Measurements from ENCODE around the gene YWHAB. TPM values are rescaled to one million over a fixed set of nuclear protein-coding genes. Genes with fewer than 3 reads are reported as not detected.

YWHAB gene
- total and polyA plus RNA-seq, 11 donors, result 32.2 to 160 (median 120) TPM

DNA sequence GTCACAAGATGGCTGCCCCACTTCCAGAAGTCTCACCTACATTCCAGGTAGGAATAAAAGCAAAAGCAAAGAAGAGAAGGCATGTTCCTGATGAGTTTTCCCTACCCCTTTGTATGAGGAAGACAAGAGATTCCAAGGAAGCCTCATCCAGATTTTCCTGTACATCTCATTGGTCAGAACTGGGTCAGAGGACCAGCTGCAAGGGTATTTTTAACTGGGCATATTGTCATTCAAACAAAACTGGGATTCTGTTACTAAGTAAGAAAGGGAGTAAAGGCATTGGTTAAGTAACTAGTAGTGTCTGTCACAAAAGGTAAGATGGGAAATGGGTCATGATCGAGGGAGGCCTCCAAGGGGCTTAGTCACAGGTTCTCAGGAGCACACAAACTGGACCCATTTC, 47.0 kb upstream of the YWHAB start:
- intact Hi-C loops (cut with DNase I), result no loop called here
- WGBS, 4 donors, result 85 to 93% (median 90%) methylated on average over 1 of the region's 1 CpG
- DNase-seq (no peak), ATAC-seq (no peak)
- TF ChIP-seq, protein P1, sequence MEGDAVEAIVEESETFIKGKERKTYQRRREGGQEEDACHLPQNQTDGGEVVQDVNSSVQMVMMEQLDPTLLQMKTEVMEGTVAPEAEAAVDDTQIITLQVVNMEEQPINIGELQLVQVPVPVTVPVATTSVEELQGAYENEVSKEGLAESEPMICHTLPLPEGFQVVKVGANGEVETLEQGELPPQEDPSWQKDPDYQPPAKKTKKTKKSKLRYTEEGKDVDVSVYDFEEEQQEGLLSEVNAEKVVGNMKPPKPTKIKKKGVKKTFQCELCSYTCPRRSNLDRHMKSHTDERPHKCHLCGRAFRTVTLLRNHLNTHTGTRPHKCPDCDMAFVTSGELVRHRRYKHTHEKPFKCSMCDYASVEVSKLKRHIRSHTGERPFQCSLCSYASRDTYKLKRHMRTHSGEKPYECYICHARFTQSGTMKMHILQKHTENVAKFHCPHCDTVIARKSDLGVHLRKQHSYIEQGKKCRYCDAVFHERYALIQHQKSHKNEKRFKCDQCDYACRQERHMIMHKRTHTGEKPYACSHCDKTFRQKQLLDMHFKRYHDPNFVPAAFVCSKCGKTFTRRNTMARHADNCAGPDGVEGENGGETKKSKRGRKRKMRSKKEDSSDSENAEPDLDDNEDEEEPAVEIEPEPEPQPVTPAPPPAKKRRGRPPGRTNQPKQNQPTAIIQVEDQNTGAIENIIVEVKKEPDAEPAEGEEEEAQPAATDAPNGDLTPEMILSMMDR (IDR thresholded peaks at IDR 0.05), result no peak
- TF ChIP-seq POLR2A (IDR thresholded peaks at IDR 0.05), result no peak
- Histone ChIP-seq H3K4me3 (no peak overlapping the region), H3K4me1 (no peaks in the 10 kb centered on the region), H3K27me3 (peaks cover 0 to 37% (median 12%) of the 10 kb centered on the region in 9 donors), H3K27ac (no peak overlapping the region), H3K36me3 (no peaks in the 10 kb centered on the region), H3K9me3 (peaks cover 0 to 5% (median 0%) of the 10 kb centered on the region in 12 donors)

DNA sequence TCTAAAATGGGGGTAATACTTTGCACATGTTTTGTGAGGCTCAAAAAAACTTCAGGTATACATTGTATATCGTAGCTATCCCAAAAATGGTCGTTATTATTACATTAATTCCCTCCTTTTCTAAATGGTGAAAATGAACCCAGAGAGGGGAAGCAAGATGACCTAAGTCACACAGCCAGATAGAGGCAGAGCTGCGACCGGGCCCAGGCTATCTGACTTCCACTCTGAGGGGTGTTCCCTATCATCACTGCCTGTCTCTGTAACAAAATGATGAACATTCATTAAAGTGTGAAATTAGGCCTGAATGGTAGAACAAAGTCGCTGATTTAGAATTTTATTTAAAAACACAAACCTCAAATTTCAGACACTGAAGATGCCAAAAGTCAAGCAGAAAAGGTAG, 46.0 kb upstream of the YWHAB start:
- intact Hi-C loops (cut with DNase I), result no loop called here
- no peak overlapping the region for H3K4me3 ChIP-seq
- TF ChIP-seq, protein P1 (IDR thresholded peaks at IDR 0.05), result no peak
- no peak for TF ChIP-seq POLR2A (IDR thresholded peaks at IDR 0.05)
- H3K4me1 ChIP-seq, result no peaks in the 10 kb centered on the region
- H3K27me3 ChIP-seq, result peaks cover 0 to 37% (median 12%) of the 10 kb centered on the region in 9 donors
- DNase-seq (no peak), ATAC-seq (no peak)
- no peaks in the 10 kb centered on the region for H3K36me3 ChIP-seq
- peaks cover 0 to 5% (median 0%) of the 10 kb centered on the region in 12 donors for H3K9me3 ChIP-seq
- H3K27ac ChIP-seq, result no peak overlapping the region
- WGBS, 4 donors, result 76 to 91% (median 78%) methylated on average over 5 of the region's 5 CpGs

DNA sequence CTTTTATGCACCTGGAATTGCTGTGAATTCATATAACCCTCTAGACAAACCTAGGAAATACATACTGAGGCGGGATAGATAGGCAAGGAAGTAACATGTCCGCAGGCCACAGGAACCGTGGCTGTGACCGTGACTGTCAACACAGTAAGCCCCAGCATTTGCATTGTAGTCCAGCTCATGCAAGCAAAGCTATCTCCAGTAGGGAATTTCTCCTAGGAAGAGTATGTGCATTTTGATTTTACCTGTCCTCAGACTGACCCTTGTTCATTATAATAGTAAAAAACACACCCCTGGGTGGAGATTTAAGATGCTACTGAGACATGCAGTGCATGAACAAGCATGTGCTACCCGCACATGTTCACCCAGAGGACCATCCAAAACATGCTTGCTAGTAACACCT, 44.7 kb upstream of the YWHAB start:
- TF ChIP-seq, protein P1 (IDR thresholded peaks at IDR 0.05), result no peak
- no peak for TF ChIP-seq POLR2A (IDR thresholded peaks at IDR 0.05)
- H3K27me3 ChIP-seq, result peaks cover 0 to 36% (median 12%) of the 10 kb centered on the region in 9 donors
- DNase-seq, result no peak
- H3K36me3 ChIP-seq, result no peaks in the 10 kb centered on the region
- WGBS, 4 donors, result 81 to 88% (median 86%) methylated on average over 5 of the region's 5 CpGs
- no peak overlapping the region for H3K4me3 ChIP-seq
- H3K27ac ChIP-seq, result no peak overlapping the region
- ATAC-seq, result no peak
- H3K4me1 ChIP-seq, result no peaks in the 10 kb centered on the region
- intact Hi-C loops (cut with DNase I), result no loop called here
- peaks cover 0 to 5% (median 0%) of the 10 kb centered on the region in 12 donors for H3K9me3 ChIP-seq

DNA sequence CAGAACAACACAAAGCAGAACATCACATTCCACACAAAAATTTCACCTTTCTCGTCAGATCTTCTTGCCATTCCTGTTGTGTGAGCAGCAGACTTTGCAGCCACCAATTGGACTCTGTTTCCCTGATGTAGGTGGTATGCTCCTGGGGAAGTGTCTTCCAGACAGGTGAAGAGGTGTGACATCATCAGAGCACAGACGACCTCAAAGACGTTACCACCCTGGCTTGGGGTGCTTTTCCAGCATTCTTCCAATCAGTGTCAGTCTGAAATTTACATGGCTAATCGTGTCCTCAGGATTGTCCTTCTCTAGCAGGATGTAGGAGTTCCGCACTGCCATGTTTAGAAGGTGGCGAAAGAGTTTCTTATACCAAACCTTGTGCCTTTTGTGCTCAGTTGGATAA, 43.5 kb upstream of the YWHAB start:
- 65 to 81% (median 74%) methylated on average over 6 of the region's 6 CpGs for WGBS, 4 donors
- TF ChIP-seq, protein P1 (IDR thresholded peaks at IDR 0.05), result no peak
- TF ChIP-seq POLR2A (IDR thresholded peaks at IDR 0.05), result no peak
- no peak for ATAC-seq
- H3K36me3 ChIP-seq, result no peaks in the 10 kb centered on the region
- intact Hi-C loops (cut with DNase I), result no loop called here
- DNase-seq, result no peak
- peaks cover 0 to 8% (median 0%) of the 10 kb centered on the region in 12 donors for H3K9me3 ChIP-seq
- no peak overlapping the region for H3K27ac ChIP-seq
- H3K27me3 ChIP-seq, result peaks cover 0 to 30% (median 11%) of the 10 kb centered on the region in 9 donors
- no peaks in the 10 kb centered on the region for H3K4me1 ChIP-seq
- H3K4me3 ChIP-seq, result no peak overlapping the region

Measured in heart left ventricle (tissue), 16 donors.